Lower leg skin (tissue), 3 donors: ENCODE results near the gene RRP9.

Experiments
- POLR2A ChIP-seq, 2 donors: fragments of 450-650 bp; IDR thresholded peaks; one replicate each; pipeline ENCODE4 v1.6.1; 2016 to 2017; ENCODE audit warnings: antibody characterized with exemption in 2 of 2, mild to moderate bottlenecking in 1 of 2, moderate library complexity in 1 of 2
- TF ChIP-seq, protein P1 (sequence below), 3 donors: fragments of 450-650 bp; IDR thresholded peaks; one replicate each; pipeline ENCODE4 v1.5.1; 2016; ENCODE audit warnings: antibody characterized with exemption in 3 of 3, mild to moderate bottlenecking in 3 of 3, moderate library complexity in 2 of 3

DNA sequence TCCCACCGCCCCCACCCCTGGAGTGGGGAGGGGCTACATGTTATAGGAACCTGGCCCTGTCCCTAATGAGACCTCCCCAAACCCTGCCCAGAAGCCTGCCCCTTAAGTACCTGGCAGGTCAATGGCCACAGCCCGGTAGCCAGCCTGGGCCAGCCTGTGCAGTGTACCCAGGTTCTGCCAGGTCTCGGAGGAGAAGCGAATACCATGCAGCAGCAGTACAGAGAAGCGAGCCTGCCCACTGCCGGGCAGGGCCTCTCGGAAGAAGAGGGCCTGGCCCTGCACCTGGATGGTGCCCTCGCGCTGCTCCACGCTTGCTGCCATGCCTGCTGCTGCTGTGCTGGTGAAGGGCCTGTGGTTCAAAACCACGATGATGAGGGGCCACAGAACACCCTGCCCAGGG is 29.6 kb upstream of the RRP9 start:
- TF ChIP-seq, protein P1, sequence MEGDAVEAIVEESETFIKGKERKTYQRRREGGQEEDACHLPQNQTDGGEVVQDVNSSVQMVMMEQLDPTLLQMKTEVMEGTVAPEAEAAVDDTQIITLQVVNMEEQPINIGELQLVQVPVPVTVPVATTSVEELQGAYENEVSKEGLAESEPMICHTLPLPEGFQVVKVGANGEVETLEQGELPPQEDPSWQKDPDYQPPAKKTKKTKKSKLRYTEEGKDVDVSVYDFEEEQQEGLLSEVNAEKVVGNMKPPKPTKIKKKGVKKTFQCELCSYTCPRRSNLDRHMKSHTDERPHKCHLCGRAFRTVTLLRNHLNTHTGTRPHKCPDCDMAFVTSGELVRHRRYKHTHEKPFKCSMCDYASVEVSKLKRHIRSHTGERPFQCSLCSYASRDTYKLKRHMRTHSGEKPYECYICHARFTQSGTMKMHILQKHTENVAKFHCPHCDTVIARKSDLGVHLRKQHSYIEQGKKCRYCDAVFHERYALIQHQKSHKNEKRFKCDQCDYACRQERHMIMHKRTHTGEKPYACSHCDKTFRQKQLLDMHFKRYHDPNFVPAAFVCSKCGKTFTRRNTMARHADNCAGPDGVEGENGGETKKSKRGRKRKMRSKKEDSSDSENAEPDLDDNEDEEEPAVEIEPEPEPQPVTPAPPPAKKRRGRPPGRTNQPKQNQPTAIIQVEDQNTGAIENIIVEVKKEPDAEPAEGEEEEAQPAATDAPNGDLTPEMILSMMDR (IDR thresholded peaks at IDR 0.05) = no peak
- TF ChIP-seq POLR2A (IDR thresholded peaks at IDR 0.05) = no peak
